HUDEP-2 (cell line): Measurements from ENCODE around the gene IFI27L2.

Source experiments
- DNase-seq, 76 experiments: peaks; one replicate each; lab custom pipeline; 2025; ENCODE audit not compliant: unreplicated experiment in 76 of 76; lab: John Stamatoyannopoulos, UW

IFI27L2 gene

GRCh38 chr14:94103554-94104150, 25.8 kb downstream of the IFI27L2 start:
- DNase-seq: no peak

DNA sequence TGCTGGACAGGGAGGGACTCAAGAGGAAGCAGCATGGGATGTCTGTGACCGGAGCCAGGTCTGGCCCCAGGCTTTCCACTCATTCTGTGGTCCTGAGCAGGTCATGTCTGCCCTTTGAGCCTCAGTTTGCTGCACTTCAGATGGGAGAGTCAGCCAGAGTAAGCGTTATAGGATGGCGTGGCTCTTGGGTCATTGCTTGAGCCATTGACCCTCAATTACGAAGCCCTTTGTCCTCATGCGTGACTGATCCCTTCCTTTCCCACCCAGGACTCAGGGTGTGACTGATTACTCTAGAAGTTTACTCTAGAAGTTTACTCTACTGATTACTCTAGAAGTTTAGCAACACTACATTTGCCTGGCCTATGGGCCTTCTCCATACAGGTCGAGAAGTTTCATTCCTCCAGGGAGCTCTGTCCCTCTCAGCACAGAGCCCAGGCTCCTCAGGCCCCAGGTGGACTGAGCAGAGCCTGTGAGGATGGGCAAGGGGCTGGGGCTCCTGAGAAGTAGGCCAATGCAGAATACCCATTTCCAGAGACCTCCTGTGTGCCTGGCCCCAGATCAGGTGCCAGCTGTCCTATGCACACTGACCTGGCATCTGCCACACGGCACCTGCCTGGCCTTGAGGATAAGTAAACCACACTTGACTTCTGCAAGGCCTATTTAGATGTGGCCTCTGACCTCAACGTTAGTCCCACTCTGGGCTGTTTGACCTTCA, 26.5 kb downstream of the IFI27L2 start:
- no peak for DNase-seq

DNA sequence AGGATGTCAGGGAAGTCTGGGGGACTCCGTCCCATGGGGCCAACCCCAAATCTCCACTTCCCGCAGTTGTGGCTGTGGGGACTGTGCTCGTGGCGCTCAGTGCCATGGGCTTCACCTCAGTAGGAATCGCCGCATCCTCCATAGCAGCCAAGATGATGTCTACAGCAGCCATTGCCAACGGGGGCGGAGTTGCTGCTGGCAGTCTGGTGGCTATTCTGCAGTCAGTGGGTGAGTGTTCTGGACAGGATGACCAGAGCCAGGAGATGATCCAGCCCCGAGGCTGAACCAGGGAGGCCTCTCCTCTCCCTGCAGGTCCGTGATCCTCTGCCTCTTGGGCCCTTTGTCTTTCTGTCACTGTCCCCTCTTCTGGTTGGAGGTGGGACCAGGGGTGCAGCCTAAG, 27.7 kb downstream of the IFI27L2 start:
- DNase-seq: no peak

DNA sequence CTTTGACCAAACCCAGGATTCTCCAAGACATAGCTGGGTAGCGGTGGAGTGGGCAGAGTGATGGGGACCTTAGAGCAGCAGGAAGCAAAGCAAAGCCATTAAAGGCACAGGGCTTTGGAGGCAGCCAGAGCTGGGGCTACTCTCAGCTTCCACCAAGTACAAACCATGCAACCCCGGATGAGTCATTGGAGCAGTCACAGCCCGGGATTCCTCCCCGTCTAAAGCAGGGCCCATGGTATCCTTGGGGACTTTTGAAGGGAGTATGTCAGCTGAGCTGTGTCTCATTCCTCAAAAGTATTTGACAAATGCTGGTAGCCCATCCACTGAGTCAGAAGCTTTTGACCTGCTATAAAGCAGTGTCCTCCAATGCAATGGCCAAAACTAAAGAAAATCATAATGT, 28.6 kb downstream of the IFI27L2 start:
- DNase-seq: no peak

DNA sequence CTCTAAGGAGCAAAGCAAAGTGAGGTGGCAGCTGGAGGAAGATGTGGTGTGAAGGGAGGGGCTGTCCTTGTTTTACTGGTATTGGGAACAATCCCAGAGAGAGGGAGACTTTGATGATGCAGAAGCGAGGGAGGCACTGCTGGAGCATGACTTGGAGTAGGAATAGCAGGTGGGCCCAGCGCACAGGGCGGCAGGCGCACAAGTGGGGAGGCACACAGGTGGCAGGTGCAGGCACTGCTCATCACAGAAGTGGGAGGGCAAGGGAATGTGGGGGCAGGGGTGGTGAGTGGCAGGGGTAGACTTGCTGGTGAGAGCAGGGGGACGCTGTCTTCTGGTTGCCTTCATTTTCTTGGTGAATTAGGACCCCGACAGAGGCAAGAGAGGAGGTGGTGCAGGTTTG, 30.4 kb downstream of the IFI27L2 start:
- DNase-seq: no peak

DNA sequence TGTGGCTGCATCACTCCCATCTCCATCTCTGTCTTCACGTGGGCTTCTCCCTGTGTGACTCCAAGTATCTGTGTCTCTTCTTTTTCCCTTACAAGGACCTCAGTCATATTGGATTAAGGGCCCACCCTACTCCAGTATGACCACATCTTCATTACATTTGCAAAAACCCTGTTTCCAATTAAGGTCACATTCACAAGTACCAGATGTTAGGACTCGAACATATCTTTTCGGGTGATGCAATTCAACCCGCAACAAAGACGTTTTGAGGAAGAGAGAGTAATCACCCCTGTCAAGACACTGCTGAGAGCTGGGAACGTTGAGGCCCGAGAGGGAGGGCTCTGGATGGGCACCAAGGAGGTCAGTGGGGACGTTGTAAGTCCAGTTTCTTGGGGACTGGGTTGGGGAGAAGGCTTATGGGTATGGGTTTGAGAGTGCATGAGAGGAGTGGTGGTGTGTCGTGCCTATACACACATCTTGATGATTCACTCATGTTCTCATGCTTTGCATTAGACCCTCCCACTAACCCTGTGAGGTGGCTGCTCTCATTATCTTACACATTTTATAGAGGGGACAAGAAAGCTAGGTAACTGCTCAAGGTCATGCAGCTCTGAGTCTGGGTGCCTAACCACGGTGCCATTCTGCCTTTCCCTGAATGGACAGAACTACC, 30.9 kb downstream of the IFI27L2 start:
- no peak for DNase-seq

GRCh38 chr14:94097091-94097490, 32.3 kb downstream of the IFI27L2 start:
- DNase-seq: no peak

DNA sequence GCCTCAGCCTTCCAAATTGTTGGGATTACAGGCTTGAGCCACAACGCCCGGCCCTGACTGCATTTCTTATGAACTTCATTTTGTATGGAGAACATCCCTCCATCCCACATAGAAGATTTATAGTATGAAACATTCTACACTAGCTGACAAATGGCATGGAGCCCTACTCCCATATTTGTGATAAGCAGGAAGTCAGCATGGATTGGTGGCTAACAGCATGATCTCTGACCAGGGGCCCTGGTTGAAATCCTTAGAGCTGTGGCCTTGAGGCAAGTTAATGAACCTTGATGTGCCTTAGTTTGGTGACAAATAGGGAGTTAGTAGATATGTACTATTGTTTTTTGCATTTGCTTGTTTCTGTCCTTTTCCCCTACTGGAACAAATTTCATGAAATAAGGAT, 36.0 kb downstream of the IFI27L2 start:
- no peak for DNase-seq

GRCh38 chr14:94089479-94089878, 39.9 kb downstream of the IFI27L2 start:
- no peak for DNase-seq

- no peak for DNase-seq
Observed at GRCh38 chr14:94088516-94088915, 40.9 kb downstream of the IFI27L2 start.

DNA sequence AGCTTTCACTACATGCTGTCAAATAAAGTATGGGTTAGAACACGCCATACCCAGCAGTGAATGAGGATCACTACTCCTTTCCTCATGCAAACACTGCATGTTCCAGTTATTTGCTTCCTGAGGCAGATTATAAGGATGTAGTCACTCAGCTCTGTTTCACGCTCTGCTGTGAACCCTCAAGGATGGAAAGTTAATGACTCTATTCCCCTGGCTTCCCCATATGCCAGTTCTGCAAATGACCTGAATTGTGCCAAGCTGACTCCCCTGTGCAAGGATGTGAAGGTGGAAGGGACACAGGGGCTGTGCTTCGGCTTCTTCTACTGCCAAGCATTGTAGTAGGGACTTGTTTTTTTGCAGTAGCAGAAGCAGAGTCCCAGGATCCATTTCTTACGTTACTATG, 41.5 kb downstream of the IFI27L2 start:
- no peak for DNase-seq

- DNase-seq: peak in 1 of 76 experiments; percentile 29
Observed at GRCh38 chr14:94081386-94081820, 48.0 kb downstream of the IFI27L2 start.

- peak in 75 of 76 experiments; percentile 14 to 94 (median 89) for DNase-seq
Observed at GRCh38 chr14:94080621-94081385, 48.6 kb downstream of the IFI27L2 start, which contains the start of the genes DDX24 and IFI27L1. TSS of gene DDX24 (minus strand) at chr14:94081202. CDS start at chr14:94079742, 1,460 bp downstream. TSS of gene IFI27L1 (plus strand) at chr14:94081310. CDS start at chr14:94096938, 15,628 bp downstream.

GRCh38 chr14:94079891-94080620, 49.3 kb downstream of the IFI27L2 start:
- peak in 8 of 76 experiments; percentile 2 to 22 (median 10) for DNase-seq

DNA sequence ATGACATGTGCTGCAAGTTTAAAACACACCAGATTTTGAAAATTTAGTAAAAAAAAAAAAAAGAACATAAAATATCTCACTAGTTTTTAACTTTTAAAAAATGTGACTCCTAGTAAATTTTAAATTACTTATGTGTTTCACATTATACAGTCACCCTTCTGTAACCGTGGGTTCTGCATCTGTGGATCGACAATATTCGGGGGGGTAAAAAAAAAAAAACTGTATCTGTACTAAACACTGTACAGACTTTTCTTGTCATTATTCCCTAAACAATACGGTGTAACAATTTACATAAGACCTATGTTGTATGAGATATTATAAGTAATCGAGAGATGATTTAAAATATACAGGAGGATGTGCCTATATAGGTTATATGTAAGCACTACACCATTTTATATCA, 51.6 kb downstream of the IFI27L2 start:
- no peak for DNase-seq
